ENCODE measurements around the gene TBP.
"Not testable (repeated sequence)": the region's sequence is repeated elsewhere in the genome, so short reads cannot be mapped to it uniquely, and the experiment has no call there.

The TBP gene

DNA sequence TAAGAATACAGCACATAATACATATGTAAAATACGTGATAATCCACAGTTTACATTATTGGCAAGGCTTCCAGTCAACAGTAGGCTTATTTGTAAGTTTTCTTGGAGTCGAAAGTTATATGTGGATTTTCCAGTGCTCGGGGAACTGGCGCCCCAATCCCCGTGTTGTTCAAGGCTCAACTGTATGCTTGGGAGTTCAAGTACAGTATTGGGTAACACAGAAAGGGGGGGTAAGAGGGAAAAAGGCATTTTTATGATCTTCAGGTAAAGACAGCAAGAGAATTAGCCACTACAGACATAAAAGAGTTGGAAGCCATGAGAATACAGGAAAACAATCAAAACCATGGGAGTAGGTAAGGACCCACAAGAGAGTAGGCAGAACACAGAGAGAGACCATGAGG is 17.5 kb upstream of the TBP start:
- DNase-seq = no peak

DNA sequence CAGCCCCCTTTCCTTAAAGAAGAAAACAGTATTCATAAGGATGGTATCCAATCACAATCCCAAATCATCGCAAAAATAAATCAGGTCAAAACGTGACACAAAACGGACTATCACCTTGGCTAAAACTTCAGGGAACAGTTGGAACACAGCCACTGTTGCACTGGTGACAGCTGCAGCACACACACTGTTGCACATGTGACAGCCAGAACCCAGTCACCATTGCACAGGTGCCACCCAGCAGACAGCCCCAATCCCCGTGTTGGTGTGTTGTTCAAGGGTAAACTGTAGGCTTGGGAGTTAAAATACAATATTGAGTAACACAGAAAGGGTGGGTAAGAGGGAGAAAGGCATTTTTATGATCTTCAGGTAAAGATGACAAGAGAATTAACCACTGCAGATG is 16.8 kb upstream of the TBP start:
- no peak for DNase-seq

DNA sequence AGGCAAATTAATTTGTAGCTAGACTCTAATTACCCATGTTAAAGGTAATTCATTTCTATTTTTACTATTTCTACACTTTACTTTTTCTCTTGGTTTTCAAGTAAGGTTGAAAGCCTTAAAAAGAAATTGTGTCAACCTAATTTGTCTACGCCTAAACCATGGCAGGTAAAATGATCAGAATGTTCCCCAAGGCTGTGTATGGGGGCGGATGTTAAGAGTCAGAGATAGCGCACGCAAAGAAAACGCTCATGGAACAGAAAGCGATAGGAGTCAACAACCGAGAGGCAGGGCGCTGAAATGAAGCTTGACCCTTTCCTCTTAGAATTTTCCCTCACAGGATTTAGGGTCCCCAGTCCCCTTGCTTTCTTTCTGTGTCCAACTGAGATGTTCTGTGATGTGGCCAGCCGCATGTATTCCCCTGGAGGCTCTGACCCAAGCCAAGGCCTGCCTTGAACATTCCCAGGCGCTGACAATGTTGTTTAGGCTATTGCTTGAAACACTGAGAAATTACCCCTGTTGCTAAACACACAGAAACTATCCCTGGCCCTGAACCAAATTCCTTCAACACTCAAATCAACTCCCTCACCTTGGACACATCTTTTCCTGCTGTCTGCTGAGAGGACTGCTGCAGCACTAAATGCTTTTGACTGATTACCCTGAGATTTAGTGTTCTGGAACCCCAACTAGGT is 12.0 kb upstream of the TBP start:
- DNase-seq = no peak

DNA sequence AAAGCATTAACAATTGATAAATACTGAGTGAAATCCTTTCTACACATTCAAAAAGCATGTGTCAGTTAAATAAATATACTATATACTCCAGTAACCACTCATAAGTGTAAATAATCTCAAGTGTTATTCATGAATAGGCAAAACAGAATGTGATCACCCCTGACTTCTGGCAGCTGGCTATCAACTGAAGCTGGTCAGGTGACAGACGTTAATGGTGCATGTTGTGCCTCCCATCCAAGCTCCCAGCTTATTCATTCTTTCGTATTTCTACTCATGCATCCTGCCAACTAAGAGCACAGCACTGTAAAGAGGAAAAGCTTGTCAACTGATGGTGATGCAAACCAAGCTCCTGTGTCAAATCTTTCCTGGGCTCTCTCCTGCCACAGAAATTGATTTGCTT is 8.8 kb upstream of the TBP start:
- DNase-seq = no peak

DNA sequence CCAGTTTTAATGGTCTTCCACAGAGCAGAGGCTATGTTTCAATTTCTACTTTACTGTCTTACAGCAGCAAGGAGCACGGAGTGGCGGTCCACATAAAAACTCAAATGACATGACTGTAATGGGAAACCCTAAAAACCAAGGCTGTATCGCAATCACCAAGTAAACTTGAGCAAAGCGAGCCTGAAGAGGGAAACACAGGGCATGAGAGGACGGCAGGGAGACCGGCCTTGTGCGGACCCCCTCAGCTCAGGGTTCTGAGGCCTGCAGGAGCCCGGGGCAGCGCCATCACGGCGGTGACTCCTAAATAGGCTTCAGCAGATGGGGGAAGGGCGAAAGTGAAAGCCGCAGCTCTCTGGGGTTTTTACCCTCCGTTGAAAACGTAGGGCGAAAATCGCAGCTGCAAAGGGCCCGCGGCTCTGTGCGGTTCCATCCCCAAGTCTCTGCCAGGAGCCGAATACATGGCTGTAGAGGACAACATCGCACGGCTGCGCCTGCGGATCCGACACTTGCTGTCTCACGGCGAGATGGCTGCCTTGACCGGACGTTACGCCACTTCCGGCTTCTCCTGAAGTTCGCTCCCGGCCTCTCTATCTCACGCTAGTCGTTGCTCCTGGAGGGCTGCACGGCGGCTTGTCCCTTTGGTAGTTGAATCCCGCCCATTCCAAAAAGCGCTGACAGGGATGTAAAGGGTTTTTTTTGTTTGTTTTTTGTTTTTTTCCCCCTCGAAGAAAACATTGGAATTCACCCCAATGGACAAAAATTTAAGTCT is 1.2 kb upstream of the TBP start, which contains the start of gene PSMB1:
PSMB1 (minus strand) TSS at position 543 of the 769 bp plus-strand sequence; CDS start at position 478, 65 bp downstream.
- peak; percentile 94 for DNase-seq

DNA sequence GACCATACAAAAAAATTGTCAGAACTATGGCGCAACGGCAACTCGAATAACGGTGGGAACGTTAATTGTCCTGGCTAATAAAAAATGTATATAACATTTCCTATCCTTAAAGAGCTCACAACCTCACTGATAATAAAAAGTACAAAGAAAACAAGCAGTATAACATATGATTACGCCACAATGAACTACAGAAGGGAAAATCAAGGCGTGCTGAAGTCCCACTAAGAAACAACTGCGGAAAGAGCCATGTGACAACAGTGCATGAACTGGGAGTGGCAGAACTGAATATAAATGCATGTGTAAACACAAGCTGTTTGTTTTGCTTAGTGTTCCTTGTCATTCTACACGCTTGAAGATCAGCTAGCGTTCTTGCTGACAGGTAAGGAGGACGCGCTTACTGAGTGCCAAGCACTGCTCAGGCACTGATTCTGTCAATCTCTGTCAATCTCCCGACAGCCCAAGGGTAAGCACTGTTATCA is 596 bp upstream of the TBP start:
- peak; percentile 26 for DNase-seq

DNA sequence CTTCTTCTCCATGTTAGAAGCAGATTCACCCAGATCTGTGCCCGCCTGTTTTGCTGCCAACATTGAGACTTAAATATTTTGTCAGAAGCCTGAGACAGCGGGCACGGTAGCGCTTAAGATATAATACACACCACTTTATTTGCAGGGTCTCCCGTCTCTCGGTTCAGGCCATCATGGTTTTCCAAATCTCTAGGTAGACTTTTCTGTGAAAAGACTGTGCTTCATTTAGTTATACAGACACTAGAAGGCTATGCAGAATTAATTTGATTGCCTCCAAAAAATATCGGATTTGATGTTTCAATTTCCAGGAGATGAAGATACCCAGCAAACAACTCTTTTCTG is 598 bp downstream of the TBP start:
- no peak for DNase-seq

DNA sequence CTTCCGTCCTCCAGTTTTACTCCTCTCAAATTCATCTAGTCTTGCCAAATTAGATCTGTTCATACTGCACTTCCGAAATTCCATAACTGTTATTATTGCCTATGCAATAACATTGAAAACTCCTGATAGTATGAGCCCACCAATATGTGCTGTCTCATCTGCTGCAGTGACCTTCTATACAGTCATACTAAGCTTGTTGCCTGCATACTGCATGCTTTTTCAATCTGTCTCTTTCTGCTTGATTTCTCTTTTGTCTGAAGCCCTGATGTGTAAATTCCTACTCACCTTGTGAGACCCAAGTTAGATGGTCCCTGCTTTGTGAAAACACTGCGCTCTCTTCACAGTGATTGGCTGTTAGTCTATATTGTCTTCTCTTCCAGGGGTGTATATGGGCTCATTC is 1.1 kb downstream of the TBP start:
- no peak for DNase-seq

DNA sequence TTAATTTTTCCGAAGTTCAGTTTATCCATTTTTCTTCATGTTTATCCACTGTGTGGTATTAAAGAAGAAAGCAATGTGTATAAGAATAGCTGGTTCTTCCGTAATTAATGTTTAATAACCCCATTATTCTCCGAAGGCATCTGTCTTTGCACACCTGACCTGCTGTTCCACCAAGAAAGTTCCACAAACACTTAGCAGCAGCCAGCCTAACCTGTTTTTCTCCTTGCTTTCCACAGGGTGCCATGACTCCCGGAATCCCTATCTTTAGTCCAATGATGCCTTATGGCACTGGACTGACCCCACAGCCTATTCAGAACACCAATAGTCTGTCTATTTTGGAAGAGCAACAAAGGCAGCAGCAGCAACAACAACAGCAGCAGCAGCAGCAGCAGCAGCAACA is 7.4 kb downstream of the TBP start:
- DNase-seq = no peak

DNA sequence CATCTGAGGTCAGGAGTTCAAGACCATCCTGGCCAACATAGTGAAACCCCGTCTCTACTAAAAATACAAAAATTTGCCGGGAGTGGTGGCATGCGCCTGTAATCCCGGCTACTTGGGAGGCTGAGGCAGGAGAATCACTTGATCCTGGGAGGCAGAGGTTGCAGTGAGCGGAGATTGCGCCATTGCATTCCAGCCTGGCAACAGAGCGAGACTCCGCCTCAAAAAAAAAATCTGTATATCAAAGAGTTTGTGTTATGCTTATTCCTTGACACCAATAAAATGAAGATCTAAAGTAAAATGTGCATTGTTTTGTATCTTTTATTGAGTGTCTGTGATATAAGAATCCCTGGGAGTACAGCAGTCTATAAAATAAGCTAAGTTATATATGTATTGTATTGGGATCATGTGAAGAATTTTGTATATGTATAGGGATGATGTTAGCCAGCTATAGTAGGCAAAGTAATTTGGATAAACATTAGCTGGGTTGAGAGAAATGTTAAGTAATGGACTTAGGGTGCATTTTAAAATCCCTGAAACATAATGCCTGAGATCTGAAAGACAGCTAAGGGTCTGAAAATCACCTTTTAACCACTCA is 10.9 kb downstream of the TBP start:
- no peak for DNase-seq

DNA sequence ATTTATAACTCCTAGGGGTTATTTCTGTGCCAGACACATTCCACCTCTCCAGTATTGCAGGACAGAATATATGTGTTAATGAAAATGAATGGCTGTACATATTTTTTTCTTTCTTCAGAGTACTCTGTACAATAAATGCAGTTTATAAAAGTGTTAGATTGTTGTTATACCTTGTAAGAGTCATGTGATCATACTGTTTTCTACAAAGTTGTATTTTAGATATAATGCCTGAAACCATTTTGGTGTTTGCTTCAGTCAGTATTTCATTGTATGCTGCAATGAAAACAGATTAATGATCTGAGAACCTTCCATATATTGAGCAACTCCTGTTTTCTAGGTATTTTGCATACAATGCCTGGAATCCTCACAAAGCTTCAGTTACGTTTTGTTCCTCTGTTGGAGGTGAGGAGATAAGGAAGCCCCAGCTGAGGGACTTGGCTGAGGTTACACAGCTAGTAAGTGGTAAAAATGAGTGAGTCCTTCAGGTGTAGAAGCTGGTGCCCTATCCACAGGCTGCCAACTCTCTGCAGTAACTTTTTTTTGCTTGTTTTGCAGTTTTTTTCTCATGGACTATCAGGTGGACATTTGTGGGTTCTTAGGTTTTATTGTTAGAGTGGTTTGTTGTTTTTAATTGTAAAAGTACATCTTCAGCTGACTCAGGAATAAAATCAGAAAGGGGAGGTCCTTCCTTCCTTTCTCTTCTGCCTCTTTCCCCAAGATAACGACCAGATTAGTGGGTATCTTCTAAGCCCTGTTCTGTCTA is 18.7 kb downstream of the TBP start:
- DNase-seq = no peak

DNA sequence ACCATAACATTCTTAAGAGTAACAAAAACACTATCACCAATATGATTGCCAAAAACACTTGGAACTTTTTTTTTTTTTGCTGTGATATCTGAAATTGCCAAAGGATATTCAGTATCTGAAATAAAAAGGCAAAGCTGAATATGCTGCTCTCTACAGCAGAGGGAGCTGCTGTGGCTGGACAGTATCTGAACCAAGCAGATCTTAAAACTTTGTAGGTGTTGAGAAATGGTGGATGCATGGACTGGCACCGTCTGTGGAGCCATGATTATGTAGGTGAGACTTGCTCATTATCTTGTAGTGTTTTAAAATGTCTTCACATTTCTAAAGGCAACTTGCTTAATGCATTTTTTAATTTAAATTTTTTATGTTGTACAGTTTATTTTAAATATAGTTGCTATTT is 21.1 kb downstream of the TBP start:
- DNase-seq = no peak

DNA sequence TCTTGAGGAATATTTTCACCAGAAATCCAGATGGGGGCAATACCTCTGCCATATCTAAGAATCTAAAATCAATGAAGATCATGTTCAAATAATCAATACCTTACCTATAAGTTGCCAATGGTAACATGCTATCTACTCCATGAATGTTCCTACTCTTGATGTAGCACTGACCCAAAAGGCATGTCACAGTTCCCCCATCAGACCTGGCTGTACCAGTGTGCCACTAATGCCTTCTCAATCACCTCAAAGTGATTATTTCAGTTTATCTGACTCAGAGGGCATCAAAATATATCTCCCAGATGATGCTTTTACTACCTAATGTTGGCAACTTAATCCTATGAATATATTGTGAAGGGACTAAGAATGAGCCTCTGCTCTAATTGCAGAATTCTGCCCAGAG is 24.7 kb downstream of the TBP start:
- no peak for DNase-seq

DNA sequence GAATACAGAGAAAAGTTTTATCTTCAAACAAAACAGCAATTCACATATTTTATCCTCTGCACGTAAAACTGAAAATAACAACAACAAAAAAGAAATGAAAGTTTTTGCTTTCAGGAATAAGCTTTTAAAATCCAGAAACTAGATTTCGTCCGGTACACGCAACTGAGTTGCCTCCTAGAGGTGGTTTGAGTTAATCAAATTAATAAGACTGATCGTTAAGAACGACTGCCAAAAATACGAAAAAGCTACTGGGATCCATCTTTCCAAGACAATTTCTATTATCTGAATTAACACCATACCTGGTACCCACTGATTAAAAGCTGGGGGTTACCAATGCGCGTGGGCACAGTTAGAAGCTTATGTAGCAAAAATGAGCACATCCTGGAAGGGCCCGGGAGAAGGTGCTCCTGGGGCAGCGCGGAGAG is 29.6 kb downstream of the TBP start:
- DNase-seq = no peak

DNA sequence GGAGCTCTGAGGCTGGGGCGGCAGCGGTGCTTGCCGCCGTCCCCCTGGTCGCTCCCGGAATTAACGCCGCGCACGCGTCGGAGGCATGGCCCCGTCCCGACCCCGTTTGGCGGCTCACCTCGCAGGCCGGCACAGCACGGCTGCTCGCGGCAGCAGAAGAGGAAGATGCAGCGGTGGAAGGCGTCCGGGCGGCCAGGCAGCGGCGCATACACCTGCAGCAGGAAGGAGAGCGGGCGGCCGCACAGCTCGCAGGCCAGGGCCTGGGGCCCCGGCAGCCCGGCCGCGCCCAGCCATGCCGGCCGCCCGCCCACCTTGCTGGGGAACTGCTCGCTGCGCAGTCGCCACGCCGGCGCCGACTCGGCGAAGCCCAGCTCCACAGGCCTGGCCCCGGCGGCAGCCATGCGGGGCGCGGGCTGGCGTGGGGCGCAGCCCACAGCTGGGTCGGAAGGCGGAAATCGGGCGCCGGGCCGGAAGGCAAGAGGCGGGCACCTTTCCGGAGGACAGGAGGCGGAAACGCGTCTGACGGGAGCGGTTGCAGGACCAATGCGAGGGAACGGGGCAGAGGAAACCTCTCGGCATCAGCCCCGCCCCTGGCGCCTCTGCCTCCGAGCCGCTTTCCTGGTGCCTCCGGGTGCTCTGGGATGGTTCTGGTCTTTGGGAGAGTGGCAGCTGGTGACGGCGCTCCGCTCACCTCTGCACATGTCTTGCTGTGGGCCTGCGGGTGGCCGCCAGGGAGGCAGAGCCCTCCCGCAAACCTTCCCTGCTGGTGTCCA is 30.2 kb downstream of the TBP start, which contains the start of gene PDCD2:
PDCD2 (minus strand) TSS at position 457 of the 773 bp plus-strand sequence; CDS start at position 401, 56 bp downstream.
- peak; percentile 88 for DNase-seq

DNA sequence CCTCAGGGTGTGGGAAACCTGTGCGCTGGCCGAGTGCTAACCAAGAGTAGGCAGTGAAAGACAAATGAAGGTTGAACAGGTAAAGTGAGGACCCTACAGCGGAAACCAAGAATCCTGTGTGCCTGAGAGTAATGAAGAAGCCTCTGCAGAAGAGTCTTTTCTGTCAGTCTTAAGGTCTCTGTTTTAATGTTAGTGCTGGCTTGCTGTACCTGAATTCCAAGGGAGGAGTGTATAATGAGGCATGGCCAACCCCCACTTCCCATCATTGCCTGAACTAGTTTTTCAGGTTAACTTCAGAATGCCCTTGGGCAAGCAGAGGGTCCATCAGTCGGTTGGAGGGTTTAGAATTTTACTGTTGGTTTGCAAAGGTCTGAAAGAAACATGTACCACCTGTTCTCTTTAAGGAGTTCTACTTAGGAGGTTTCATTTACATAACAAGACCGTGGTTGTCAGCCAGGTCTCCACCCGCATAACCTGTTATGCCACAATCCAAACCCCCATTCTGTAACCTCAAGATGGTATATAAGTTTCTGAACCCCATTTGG is 30.9 kb downstream of the TBP start:
- DNase-seq = no peak

DNA sequence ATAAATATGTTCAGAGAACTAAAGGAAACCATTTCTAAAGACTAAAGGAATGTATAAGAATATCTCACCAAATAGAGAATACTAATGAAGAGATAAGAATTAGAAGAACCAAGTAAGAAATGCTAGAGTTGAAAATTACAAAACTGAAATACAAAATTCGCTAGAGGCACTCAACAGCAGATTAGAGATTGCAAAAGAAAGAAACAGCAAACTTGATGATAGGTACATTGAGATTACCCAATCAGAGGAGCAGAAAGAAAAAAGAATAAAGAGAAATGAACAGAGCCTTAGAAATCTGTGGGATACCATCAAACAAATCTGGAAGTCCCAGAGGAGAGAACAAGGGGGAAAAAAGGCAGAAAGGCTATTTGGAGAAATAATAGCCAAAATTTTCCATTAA is 36.6 kb downstream of the TBP start:
- DNase-seq = no peak

DNA sequence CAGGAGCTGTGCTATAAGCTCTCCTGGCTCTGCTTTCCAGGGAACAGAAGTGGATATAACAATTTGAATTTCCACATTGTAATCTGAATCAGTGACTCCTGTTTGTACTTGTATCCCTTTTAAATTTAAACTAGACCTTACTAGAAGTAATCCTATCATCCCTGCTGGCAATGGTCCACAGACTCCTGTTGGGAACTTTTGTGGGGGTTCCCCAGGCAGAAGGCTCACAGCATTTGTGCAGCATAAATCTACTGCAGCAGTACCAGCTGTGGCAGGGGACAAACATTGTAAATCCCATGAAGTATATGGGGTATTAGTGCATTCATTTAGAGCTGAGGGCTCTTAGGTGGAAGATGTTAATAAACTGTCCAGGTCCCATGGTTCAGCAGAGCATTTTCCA is 42.3 kb downstream of the TBP start:
- DNase-seq = no peak

DNA sequence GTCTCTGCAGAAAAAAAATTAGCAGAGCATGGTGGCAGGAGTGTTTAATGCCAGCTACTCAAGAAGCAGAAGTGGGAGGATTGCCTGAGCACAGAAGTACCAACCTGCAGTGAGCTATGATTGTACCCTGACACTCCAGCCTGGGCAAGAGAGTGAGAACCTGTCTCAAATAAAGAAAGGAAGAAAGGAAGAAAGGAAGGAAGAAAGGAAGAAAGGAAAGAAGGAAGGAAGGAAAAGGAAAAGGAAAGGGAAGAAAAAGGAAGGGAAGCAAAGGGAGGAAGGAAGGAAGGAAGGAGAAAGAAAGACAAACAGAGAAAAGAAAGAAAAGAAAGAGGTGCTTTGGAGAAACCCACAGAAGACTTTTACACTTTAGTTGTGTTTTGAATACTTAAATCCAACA is 43.1 kb downstream of the TBP start:
- no peak for DNase-seq

DNA sequence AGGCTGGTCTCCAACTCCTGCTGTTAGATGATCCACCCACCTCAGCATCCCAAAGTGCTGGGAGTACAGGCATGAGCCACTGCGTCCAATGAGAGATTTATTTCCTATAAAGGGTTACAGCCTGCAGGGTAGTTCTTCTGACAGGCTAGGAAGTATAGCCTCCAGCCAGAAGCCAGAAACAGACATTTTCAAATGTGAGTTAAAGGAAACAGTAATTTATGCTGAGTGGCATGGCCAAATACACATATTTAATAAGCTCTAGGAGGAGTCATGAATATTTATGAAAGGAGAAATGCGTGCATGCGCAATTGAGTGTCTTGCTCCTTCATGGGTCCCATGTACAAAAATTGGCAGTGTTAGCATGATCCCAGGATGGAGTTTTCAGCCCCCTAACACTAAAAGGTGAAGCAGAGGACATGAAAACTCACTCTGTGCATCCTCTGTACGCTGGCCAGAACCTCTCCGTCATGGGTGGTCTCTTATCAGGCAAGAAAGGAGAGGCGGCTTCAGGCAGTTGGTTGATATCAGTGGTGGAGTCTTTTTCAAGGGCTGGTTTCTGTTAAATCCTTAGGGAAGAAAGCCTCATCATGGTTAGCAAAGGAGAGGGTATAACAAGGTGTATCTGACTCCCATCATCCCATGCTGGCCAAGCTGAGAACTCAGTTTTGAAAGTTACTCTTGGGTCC is 51.5 kb downstream of the TBP start:
- no peak for DNase-seq

DNA sequence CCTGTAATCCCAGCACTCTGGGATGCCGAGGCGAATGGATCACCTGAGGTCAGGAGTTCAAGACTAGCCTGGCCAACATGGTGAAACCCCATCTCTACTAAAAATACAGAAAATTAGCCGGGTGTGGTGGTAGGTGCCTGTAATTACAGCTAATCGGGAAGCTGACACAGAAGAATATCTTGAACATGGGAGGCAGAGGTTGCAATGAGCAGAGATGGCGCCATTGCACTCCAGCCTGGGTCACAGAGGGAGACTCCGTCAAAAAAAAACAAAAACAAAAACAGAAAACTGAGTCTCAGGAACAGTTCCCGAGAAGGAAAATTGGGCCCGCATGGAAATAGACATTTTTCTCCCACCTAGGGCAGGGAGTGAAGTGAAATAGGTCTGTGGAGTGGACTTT is 55.1 kb downstream of the TBP start:
- not testable (repeated sequence) for DNase-seq
